Ishikawa (cell line): ENCODE results near the gene AP1S1.

Experiments used
- CEBPB ChIP-seq: IDR thresholded peaks from 2 replicates; pipeline ENCODE4 v1.6.1; 2012
- CREB1 ChIP-seq: IDR thresholded peaks from 2 replicates; pipeline ENCODE4 v1.6.1; 2012; ENCODE audit warnings: low read depth
- EGR1 ChIP-seq: IDR thresholded peaks from 2 replicates; pipeline ENCODE4 v1.6.1; 2012
- EP300 ChIP-seq: IDR thresholded peaks from 2 replicates; pipeline ENCODE4 v1.6.1; 2012; ENCODE audit warnings: borderline replicate concordance
- FOXM1 ChIP-seq: IDR thresholded peaks from 2 replicates; pipeline ENCODE4 v1.6.1; 2012; ENCODE audit warnings: low read depth, borderline replicate concordance
- NFIC ChIP-seq: IDR thresholded peaks from 2 replicates; pipeline ENCODE4 v1.6.1; 2012
- RAD21 ChIP-seq: IDR thresholded peaks from 2 replicates; pipeline ENCODE4 v1.6.1; 2012; ENCODE audit warnings: low read depth
- TAF1 ChIP-seq: IDR thresholded peaks from 2 replicates; pipeline ENCODE4 v1.6.1; 2012; ENCODE audit warnings: low read depth, mild to moderate bottlenecking
- TCF12 ChIP-seq: IDR thresholded peaks from 2 replicates; pipeline ENCODE4 v1.6.1; 2012; ENCODE audit warnings: low read depth
- TEAD4 ChIP-seq: IDR thresholded peaks from 2 replicates; pipeline ENCODE4 v1.6.1; 2012
- YY1 ChIP-seq: IDR thresholded peaks from 2 replicates; pipeline ENCODE4 v1.6.1; 2012; ENCODE audit warnings: low read depth
- ZBTB7A ChIP-seq: IDR thresholded peaks from 2 replicates; pipeline ENCODE4 v1.6.1; 2012; ENCODE audit warnings: low read depth
- TF ChIP-seq, protein P1 (sequence below): IDR thresholded peaks from 2 replicates; pipeline ENCODE4 v1.6.1; 2012
- TF ChIP-seq, protein P2 (sequence below): IDR thresholded peaks from 2 replicates; pipeline ENCODE4 v1.6.1; 2012
- TF ChIP-seq, protein P3 (sequence below): IDR thresholded peaks from 2 replicates; pipeline ENCODE4 v1.6.1; 2012; ENCODE audit warnings: low read depth, mild to moderate bottlenecking

AP1S1 gene

DNA sequence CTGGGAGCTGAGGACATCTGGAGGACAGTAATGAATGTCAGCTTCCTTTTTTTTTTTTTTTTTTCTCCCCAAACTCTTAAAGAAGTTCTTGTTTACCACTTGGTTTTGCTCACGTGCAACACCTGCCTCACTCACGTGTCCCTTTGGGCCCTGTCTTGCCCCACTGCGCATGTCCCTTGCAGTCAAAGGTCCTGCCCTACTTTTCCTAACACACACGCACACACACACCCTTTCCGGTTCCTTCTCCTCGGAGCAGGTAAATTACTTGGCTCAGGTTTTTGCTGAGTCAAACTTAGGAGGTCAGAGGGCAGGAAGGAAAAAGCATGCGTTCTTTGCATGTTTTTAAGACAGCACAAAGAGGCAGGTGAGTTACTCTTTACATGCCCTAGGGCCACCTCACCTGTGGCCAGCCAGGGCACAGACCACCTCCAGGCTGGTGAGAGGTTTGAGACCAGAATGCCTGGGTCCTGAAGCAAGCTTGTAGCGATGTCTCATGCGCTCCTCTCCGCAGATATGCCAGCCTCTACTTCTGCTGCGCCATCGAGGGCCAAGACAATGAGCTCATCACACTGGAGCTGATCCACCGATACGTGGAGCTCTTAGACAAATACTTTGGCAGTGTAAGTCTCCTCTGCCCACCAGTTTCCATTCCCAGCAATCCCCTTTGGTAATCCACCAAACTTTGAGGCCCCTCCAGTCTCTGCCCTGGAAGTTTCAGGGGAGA lies 2.8 kb downstream of the AP1S1 start:
- TF ChIP-seq FOXM1 (no peak), CEBPB (no peak), TCF12 (no peak), EP300 (no peak), YY1 (no peak), TEAD4 (no peak), RAD21 (no peak), ZBTB7A (no peak), NFIC (no peak), CREB1 (no peak), TAF1 (no peak)
- TF ChIP-seq, protein P1, sequence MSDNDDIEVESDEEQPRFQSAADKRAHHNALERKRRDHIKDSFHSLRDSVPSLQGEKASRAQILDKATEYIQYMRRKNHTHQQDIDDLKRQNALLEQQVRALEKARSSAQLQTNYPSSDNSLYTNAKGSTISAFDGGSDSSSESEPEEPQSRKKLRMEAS: no peak
- TF ChIP-seq, protein P2, sequence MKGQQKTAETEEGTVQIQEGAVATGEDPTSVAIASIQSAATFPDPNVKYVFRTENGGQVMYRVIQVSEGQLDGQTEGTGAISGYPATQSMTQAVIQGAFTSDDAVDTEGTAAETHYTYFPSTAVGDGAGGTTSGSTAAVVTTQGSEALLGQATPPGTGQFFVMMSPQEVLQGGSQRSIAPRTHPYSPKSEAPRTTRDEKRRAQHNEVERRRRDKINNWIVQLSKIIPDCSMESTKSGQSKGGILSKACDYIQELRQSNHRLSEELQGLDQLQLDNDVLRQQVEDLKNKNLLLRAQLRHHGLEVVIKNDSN: no peak
- TF ChIP-seq, protein P3, sequence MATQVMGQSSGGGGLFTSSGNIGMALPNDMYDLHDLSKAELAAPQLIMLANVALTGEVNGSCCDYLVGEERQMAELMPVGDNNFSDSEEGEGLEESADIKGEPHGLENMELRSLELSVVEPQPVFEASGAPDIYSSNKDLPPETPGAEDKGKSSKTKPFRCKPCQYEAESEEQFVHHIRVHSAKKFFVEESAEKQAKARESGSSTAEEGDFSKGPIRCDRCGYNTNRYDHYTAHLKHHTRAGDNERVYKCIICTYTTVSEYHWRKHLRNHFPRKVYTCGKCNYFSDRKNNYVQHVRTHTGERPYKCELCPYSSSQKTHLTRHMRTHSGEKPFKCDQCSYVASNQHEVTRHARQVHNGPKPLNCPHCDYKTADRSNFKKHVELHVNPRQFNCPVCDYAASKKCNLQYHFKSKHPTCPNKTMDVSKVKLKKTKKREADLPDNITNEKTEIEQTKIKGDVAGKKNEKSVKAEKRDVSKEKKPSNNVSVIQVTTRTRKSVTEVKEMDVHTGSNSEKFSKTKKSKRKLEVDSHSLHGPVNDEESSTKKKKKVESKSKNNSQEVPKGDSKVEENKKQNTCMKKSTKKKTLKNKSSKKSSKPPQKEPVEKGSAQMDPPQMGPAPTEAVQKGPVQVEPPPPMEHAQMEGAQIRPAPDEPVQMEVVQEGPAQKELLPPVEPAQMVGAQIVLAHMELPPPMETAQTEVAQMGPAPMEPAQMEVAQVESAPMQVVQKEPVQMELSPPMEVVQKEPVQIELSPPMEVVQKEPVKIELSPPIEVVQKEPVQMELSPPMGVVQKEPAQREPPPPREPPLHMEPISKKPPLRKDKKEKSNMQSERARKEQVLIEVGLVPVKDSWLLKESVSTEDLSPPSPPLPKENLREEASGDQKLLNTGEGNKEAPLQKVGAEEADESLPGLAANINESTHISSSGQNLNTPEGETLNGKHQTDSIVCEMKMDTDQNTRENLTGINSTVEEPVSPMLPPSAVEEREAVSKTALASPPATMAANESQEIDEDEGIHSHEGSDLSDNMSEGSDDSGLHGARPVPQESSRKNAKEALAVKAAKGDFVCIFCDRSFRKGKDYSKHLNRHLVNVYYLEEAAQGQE: no peak

DNA sequence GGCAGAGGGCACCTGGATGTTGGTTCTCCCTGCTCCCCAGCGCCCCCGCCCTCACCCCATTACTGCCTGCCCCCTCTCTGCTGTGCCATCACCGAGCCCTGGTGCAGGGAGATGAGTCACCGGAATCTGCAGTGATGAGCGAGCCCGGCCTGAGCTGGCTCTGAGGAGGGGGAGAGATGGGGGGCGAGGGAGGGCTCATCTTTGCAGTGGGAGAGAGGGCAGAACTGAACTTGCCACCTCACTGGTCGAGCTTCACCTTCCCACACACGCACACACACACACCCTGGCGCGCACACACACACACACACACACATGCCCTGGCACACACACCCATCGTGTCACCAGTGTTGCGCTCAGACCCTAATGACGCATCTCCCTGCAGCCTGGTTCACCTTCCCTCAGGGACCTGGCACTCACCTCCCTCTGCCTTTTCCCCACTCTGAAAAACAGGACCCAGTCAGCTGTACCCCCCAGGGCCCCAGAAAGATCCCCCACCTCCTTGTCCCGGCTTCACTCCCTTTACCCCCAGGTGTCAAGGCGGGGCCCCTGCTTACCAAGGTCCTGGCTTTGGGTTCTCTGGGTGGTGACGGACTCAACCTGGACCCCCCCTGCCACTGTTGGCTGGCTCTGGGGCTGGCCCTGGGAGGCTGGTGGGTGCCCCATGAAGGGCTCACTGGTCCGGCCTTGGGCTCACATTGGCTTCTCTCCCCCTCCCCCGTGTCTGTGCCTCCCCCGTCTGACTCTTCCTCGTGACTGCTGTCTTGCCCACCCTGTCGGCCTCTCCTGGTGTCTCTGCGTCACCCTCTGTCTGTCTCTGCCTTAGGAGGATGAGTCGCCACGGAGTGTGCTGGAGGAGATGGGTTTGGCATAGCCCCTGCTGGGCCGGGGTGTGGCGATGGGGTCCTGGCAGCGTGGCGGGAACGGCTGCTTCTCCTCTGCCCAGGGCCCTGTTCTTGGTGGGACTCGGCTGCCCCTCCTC lies 5.7 kb downstream of the AP1S1 start:
- TF ChIP-seq EP300: no peak
- TF ChIP-seq CREB1: no peak
- TF ChIP-seq, protein P1: no peak

DNA sequence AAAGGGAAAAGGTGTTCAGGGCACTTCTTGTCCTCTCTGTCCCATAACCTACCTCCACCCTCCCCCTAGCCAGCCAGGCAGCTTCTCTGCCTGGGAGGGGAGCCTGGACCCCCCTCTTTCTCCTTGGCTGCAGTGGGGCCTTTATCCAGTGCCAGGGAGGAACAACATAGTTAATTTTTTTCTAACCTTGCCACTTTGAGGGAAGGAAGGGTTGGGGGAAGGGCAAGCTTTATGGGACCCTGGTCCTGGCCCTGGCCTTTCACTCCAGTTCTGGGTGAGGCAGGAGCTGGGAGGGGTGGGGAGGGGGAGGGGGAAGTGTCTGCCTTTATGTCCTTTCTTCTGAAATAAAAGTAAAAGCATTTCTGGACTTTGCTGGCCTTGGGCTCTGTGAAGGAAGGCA lies 6.6 kb downstream of the AP1S1 start:
- no peak for TF ChIP-seq FOXM1
- TF ChIP-seq ZBTB7A: no peak
- TF ChIP-seq TEAD4: no peak
- no peak for TF ChIP-seq EGR1
- TF ChIP-seq, protein P2: no peak
- TF ChIP-seq YY1: no peak
- no peak for TF ChIP-seq CREB1
- TF ChIP-seq, protein P1: no peak
- TF ChIP-seq RAD21: no peak
- no peak for TF ChIP-seq TAF1
- no peak for TF ChIP-seq EP300
- TF ChIP-seq NFIC: no peak
- no peak for TF ChIP-seq TCF12
- TF ChIP-seq, protein P3: no peak
- TF ChIP-seq CEBPB: no peak

DNA sequence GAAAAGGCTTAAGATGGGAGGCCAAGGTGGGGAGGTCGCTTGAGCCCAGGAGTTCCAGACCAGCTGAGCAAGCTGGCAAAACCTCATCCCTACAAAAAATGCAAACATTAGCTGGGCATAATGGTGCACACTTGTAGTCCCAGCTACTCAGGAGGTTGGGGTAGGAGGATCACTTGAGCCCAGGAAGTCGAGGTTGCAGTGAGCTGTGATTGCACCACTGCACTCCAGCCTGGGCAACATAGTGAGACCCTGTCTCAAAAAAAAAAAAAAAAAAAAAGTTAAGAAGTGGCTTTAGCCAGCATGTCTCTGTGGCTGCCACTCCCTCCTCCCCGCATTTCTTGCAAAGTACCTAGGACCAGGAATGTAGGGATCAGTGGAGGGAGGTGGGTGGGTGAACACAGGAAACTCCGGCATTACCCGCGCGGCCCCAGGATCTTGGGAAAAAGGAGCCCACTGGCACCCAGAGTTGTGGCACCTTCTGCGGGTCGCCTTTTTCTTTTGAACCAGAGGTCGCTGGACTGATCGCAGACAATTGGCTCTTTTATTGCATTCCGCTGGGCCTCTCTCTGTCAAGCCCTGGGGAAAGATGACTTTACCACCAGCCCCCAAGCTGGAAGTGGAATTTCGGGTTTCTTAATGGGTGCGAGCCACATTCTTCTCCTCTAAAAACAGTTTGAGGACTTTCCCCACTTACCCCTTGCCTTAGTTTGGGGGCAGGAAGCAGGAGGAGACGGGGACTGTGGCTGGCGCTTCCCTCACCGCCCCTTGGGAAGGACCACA lies 7.6 kb downstream of the AP1S1 start:
- TF ChIP-seq, protein P3: no peak
- no peak for TF ChIP-seq FOXM1
- no peak for TF ChIP-seq RAD21
- TF ChIP-seq TCF12: no peak
